Measurements from ENCODE around the gene UBE2Q1. TPM values are rescaled to one million over a fixed set of nuclear protein-coding genes. Genes with fewer than 3 reads are reported as not detected.
"Not testable (repeated sequence)": the region's sequence is repeated elsewhere in the genome, so short reads cannot be mapped to it uniquely, and the experiment has no call there.

Gene UBE2Q1
- total and polyA plus RNA-seq, 2 experiments from 2014 or later: 15.5 to 33.0 TPM

- not testable (repeated sequence) for H3K36me3 ChIP-seq (ENCODE audit: insufficient read depth); H3K4me1 Mint-ChIP-seq; ATAC-seq; H4K20me1 ChIP-seq (replicated peaks; ENCODE audit: insufficient read depth); H3K27ac ChIP-seq (ENCODE audit: low read depth); H3K9me2 ChIP-seq (ENCODE audit: insufficient read depth); H3K36me3 Mint-ChIP-seq (ENCODE audit: low read depth); H3K4me2 ChIP-seq; H2AFZ ChIP-seq; H3K27ac Mint-ChIP-seq; H3K4me3 ChIP-seq; H3K4me1 ChIP-seq (ENCODE audit: insufficient read depth); H3K4me3 Mint-ChIP-seq; DNase-seq (ENCODE audit: low spot score); H3F3A ChIP-seq (replicated peaks; ENCODE audit: low read depth); H3K27me3 ChIP-seq (ENCODE audit: insufficient read depth); H3K79me2 ChIP-seq (replicated peaks; ENCODE audit: insufficient read depth)
- Mint-ChIP-seq H3K9me3 (peaks cover 25% of the 10 kb centered on the region), H3K27me3 (ENCODE audit: insufficient read depth, low read depth, poor library complexity) (peaks cover 16% of the 10 kb centered on the region)
Observed at GRCh38 chr1:154531950-154532349, 26.5 kb downstream of the UBE2Q1 start.

GRCh38 chr1:154529308-154529707 is 29.2 kb downstream of the UBE2Q1 start:
- Histone ChIP-seq H3K9me2 (ENCODE audit: insufficient read depth) (no peaks in the 10 kb centered on the region), H3K27me3 (ENCODE audit: insufficient read depth) (no peaks in the 10 kb centered on the region), H3K79me2 (replicated peaks; ENCODE audit: insufficient read depth) (no peaks in the 10 kb centered on the region), H3K36me3 (ENCODE audit: insufficient read depth) (no peaks in the 10 kb centered on the region), H3K4me2 (no peak overlapping the region), H3K4me3 (no peak overlapping the region), H3F3A (replicated peaks; ENCODE audit: low read depth) (no peaks in the 10 kb centered on the region), H2AFZ (no peak overlapping the region), H4K20me1 (replicated peaks; ENCODE audit: insufficient read depth) (no peaks in the 10 kb centered on the region), H3K27ac (ENCODE audit: low read depth) (no peak overlapping the region), H3K4me1 (ENCODE audit: insufficient read depth) (no peaks in the 10 kb centered on the region)
- no peak for TF ChIP-seq ZNF331 (CRISPR knock-in tag; IDR thresholded peaks at IDR 0.05; ENCODE audit: low read depth)
- no peak for TF ChIP-seq ETS1 (IDR thresholded peaks at IDR 0.05)
- TF ChIP-seq JUNB (IDR thresholded peaks at IDR 0.05; ENCODE audit: unreplicated experiment): no peak
- TF ChIP-seq CTCF (conservative IDR thresholded peaks at IDR 0.05; ENCODE audit: low read depth in 2 of 2): no peak
- no peak for TF ChIP-seq EZH2phosphoT487 (IDR thresholded peaks at IDR 0.05; ENCODE audit: unreplicated experiment)
- no peak for TF ChIP-seq POLR2AphosphoS5 (IDR thresholded peaks at IDR 0.05; ENCODE audit: low read depth)
- DNase-seq (ENCODE audit: low spot score) (no peak), ATAC-seq (no peak)
- Mint-ChIP-seq H3K36me3 (ENCODE audit: low read depth) (peaks cover 9% of the 10 kb centered on the region), H3K27ac (no peak overlapping the region), H3K9me3 (peaks cover 22% of the 10 kb centered on the region), H3K4me3 (no peak overlapping the region), H3K4me1 (0 out of 3 replicates have a peak, but pooled peaks cover under 1% of the 10 kb centered on the region), H3K27me3 (ENCODE audit: insufficient read depth, low read depth, poor library complexity) (peaks cover 12% of the 10 kb centered on the region)

- Histone ChIP-seq H3K4me2 (no peak overlapping the region), H3K4me3 (no peak overlapping the region), H3K4me1 (ENCODE audit: insufficient read depth) (no peaks in the 10 kb centered on the region), H3K27ac (ENCODE audit: low read depth) (no peak overlapping the region), H4K20me1 (replicated peaks; ENCODE audit: insufficient read depth) (no peaks in the 10 kb centered on the region), H2AFZ (no peak overlapping the region), H3K27me3 (ENCODE audit: insufficient read depth) (no peaks in the 10 kb centered on the region), H3K79me2 (replicated peaks; ENCODE audit: insufficient read depth) (no peaks in the 10 kb centered on the region), H3K9me2 (ENCODE audit: insufficient read depth) (no peaks in the 10 kb centered on the region), H3F3A (replicated peaks; ENCODE audit: low read depth) (no peaks in the 10 kb centered on the region), H3K36me3 (ENCODE audit: insufficient read depth) (no peaks in the 10 kb centered on the region)
- ATAC-seq (no peak), DNase-seq (ENCODE audit: low spot score) (no peak)
- Mint-ChIP-seq H3K27me3 (ENCODE audit: insufficient read depth, low read depth, poor library complexity) (peaks cover 6% of the 10 kb centered on the region), H3K9me3 (peaks cover 8% of the 10 kb centered on the region), H3K36me3 (ENCODE audit: low read depth) (peaks cover 6% of the 10 kb centered on the region), H3K4me1 (no peaks in the 10 kb centered on the region), H3K27ac (no peak overlapping the region), H3K4me3 (no peak overlapping the region)
- TF ChIP-seq NANOG (IDR thresholded peaks at IDR 0.05; ENCODE audit: borderline replicate concordance) (no peak), CREB1 (CRISPR knock-in tag; IDR thresholded peaks at IDR 0.05; ENCODE audit: low read depth) (no peak), ZNF462 (CRISPR knock-in tag; IDR thresholded peaks at IDR 0.05) (no peak), POLR2AphosphoS5 (IDR thresholded peaks at IDR 0.05; ENCODE audit: low read depth) (no peak)
Observed at GRCh38 chr1:154527192-154527591, 31.3 kb downstream of the UBE2Q1 start.

All from GM23338 (cell line).